Fibroblast of lung (primary cell): ENCODE data around the gene NPHP1. TPM values are rescaled to one million over a fixed set of nuclear protein-coding genes. Genes with fewer than 3 reads are reported as not detected.
"Not testable (repeated sequence)": the region's sequence is repeated elsewhere in the genome, so short reads cannot be mapped to it uniquely, and the experiment has no call there.

Experiments
- DNase-seq, 2 donors: peaks; one replicate each; pipeline versions ENCODE4 v3.0.0 to v3.0.0-alpha.2; 2010; ENCODE audit warnings: low read depth in 2 of 2
- H2AFZ ChIP-seq: 2 replicates; pipeline ENCODE4 v1.5.1; 2012; ENCODE audit warnings: low read length, control low read depth, inconsistent platforms
- H3K27ac ChIP-seq: 2 replicates; pipeline ENCODE4 v1.5.1; 2011; ENCODE audit warnings: low read length, control low read depth; ENCODE audit not compliant: insufficient read depth
- H3K27me3 ChIP-seq: 2 replicates; pipeline ENCODE4 v1.5.1; 2011; ENCODE audit warnings: mild to moderate bottlenecking, low read length; ENCODE audit not compliant: control insufficient read depth, insufficient read depth
- H3K36me3 ChIP-seq: 2 replicates; pipeline ENCODE4 v1.5.1; 2011; ENCODE audit warnings: low read length; ENCODE audit not compliant: control insufficient read depth, insufficient read depth
- H3K4me1 ChIP-seq: 2 replicates; pipeline ENCODE4 v1.5.1; 2011; ENCODE audit warnings: low read length; ENCODE audit not compliant: control insufficient read depth, insufficient read depth; ENCODE audit errors: extremely low read depth
- H3K4me2 ChIP-seq: 2 replicates; pipeline ENCODE4 v1.5.1; 2011; ENCODE audit warnings: low read length, control low read depth; ENCODE audit not compliant: insufficient read depth; ENCODE audit errors: extremely low read depth
- H3K4me3 ChIP-seq, 4 experiments: fragments of 200-600 bp in 1 of 4; sonication (generic) in 1 of 4; replicated peaks in 1 of 4; 2 replicates each; pipeline ENCODE4 v1.5.1; 2011 to 2016; ENCODE audit warnings: low read length in 4 of 4, low read depth in 3 of 4, mild to moderate bottlenecking in 3 of 4, control low read depth in 2 of 4, inconsistent platforms in 1 of 4, mixed read lengths in 1 of 4; ENCODE audit not compliant: insufficient read depth in 1 of 4; ENCODE audit errors: control extremely low read depth in 1 of 4
- H3K79me2 ChIP-seq: 2 replicates; pipeline ENCODE4 v1.5.1; 2012; ENCODE audit warnings: mild to moderate bottlenecking, low read length, inconsistent platforms; ENCODE audit not compliant: control insufficient read depth, insufficient read depth
- H3K9ac ChIP-seq: 2 replicates; pipeline ENCODE4 v1.5.1; 2011; ENCODE audit warnings: mild to moderate bottlenecking, low read length, control low read depth; ENCODE audit not compliant: insufficient read depth
- H3K9me3 ChIP-seq: 2 replicates; pipeline ENCODE4 v1.5.1; 2012; ENCODE audit warnings: low read depth, low read length; ENCODE audit not compliant: control insufficient read depth, insufficient read depth
- H4K20me1 ChIP-seq: 2 replicates; pipeline ENCODE4 v1.5.1; 2011; ENCODE audit warnings: low read length; ENCODE audit not compliant: control insufficient read depth, insufficient read depth; ENCODE audit errors: extremely low read depth
- CTCF ChIP-seq, 2 donors: IDR thresholded peaks in 1 of 2; conservative IDR thresholded peaks in 1 of 2; 1 replicate in 1 of 2; 2 replicates in 1 of 2; pipeline ENCODE4 v1.5.1; 2011 to 2012; ENCODE audit warnings: low read length in 2 of 2, control low read depth in 1 of 2, inconsistent platforms in 1 of 2, low read depth in 1 of 2, mild to moderate bottlenecking in 1 of 2
- EZH2 ChIP-seq: IDR thresholded peaks from 2 replicates; pipeline ENCODE4 v1.5.1; 2012; ENCODE audit warnings: low read length, control low read depth, mild to moderate bottlenecking; ENCODE audit errors: missing control alignments
- polyA plus RNA-seq, 2 donors: library from polyadenylated mRNA; depleted of rRNA in 1 of 2; stranded (reverse) in 1 of 2; unstranded in 1 of 2; fragments of >200 nt; gene quantifications; 2 replicates each; pipeline ENCODE4 v1.2.1, GENCODE V29; 2011 to 2012; ENCODE audit warnings: missing spikeins in 1 of 2
- total RNA-seq: library from RNA; depleted of rRNA; stranded (reverse); fragments of >200 nt; gene quantifications from 2 replicates; pipeline ENCODE4 v1.2.1, GENCODE V29; 2014

Gene NPHP1
- total and polyA plus RNA-seq, 2 donors (not counting 1 experiment from before 2014, with no cell fraction given), result 5.0 to 5.1 TPM

DNA sequence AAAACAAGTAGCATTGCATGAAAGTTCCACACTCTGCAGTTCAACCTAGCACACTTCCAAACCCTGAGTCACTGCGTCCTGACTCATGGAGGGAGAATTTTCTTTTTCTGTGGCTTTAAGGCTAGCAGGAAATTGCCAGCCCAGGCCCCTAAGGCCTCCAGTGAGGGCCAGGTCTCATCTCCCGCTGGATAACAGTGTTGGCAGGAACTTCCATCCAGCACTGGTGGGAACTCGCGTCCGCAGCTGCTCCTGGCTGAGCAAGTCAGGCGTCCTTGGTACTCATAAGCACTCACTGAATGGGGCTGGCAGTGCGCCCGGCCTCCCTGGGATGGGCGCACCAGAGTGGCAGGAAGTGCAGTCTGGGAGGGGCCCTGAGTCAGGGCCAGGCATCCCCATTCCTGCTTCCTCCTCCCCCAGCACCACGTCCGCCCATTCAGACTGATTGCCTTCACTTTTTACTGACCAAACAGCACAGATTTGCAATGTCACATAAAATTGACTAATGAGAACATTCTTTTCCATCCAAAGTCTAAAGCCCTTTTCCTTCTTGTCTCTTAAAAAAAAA, 103.5 kb downstream of the NPHP1 start:
- Histone ChIP-seq H2AFZ (no peak overlapping the region), H3K27me3 (no peaks in the 10 kb centered on the region), H3K9me3 (no peaks in the 10 kb centered on the region), H3K36me3 (no peaks in the 10 kb centered on the region), H4K20me1 (no peaks in the 10 kb centered on the region), H3K4me1 (peaks cover 35% of the 10 kb centered on the region), H3K4me3 (peak overlapping the region in 3 of 4 experiments; percentile 7 to 21 (median 12)), H3K79me2 (peaks cover 2% of the 10 kb centered on the region), H3K27ac (peak overlapping the region; percentile 98), H3K9ac (peak overlapping the region; percentile 66), H3K4me2 (peak overlapping the region; percentile 85)
- peak; percentile 100 for DNase-seq
- TF ChIP-seq EZH2, result no peak
- no peak for TF ChIP-seq CTCF (conservative IDR thresholded peaks at IDR 0.05 in 1 of 2, IDR thresholded peaks at IDR 0.05 in 1 of 2; ENCODE audit: low read depth in 1 of 2, low read length in 2 of 2)

DNA sequence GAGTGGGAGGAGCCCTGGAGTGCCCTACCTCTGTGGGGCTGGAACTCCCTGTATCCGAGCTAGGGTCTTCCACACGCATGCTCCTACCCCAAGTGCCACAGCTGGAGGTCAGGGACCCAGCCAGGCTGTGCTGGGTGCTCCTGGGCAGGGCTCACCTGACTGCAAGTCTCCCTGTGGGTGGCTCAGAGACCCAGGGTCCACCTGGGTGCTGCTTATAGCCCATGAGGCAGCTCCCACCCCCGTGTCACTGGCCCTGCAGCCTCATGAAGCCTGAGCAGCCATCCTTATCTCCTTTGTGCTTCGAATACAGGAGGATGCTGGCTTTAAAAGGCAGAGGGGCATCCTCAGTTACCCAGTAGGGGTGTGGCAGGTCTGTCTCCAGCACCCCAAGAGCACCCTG, 103.9 kb downstream of the NPHP1 start:
- H3K4me3 ChIP-seq, H3K36me3 ChIP-seq, H4K20me1 ChIP-seq, H3K9me3 ChIP-seq, DNase-seq, H3K79me2 ChIP-seq, H3K27me3 ChIP-seq: not testable (repeated sequence)
- H3K4me1 ChIP-seq, result peaks cover 33% of the 10 kb centered on the region
- peak overlapping the region; percentile 30 for H3K9ac ChIP-seq
- peak overlapping the region; percentile 82 for H3K4me2 ChIP-seq
- peak overlapping the region; percentile 57 for H2AFZ ChIP-seq
- peak overlapping the region; percentile 98 for H3K27ac ChIP-seq

DNA sequence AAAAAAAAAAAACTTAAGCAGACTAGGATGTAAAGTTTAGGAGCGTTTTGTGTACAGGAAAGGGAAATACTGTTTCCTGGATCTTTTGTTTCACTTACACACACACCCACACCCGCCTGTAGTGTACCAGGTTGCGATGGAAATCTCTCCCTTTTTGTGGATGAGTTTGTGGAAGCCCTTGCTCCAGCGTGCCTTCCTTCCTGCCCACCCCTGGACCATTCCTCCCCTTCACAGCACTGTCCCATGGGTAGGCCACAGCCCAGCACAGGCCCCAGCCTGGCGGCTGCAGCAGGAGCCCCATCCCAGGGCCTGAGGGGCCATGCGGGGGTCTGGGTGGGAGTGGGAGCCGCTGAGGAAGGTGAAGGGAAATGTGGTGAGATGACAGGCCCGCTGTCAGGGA, 104.3 kb downstream of the NPHP1 start:
- TF ChIP-seq EZH2 (no peak), CTCF (conservative IDR thresholded peaks at IDR 0.05 in 1 of 2, IDR thresholded peaks at IDR 0.05 in 1 of 2; ENCODE audit: low read depth in 1 of 2, low read length in 2 of 2) (no peak)
- no peak overlapping the region for H3K4me2 ChIP-seq
- H3K4me3 ChIP-seq, result no peak overlapping the region
- peaks cover 29% of the 10 kb centered on the region for H3K4me1 ChIP-seq
- no peaks in the 10 kb centered on the region for H3K27me3 ChIP-seq
- no peaks in the 10 kb centered on the region for H4K20me1 ChIP-seq
- H2AFZ ChIP-seq, result no peak overlapping the region
- H3K27ac ChIP-seq, result peak overlapping the region; percentile 98
- no peak for DNase-seq
- no peak overlapping the region for H3K9ac ChIP-seq
- no peaks in the 10 kb centered on the region for H3K36me3 ChIP-seq
- H3K79me2 ChIP-seq, result peaks cover 2% of the 10 kb centered on the region
- H3K9me3 ChIP-seq, result no peaks in the 10 kb centered on the region
